HCT116 (cell line): ENCODE measurements around the gene TMEM186. TPM values are rescaled to one million over a fixed set of nuclear protein-coding genes. Genes with fewer than 3 reads are reported as not detected.

Experiments
- ATAC-seq: fragments of 200-7000 bp; cut with Tn5 transposase; 2 replicates; pipeline ENCODE4 v1.9.1; 2020; ENCODE audit warnings: mild to moderate bottlenecking, moderate library complexity
- BruUV-seq: library from RNA; stranded (reverse); fragments of 400-500 nt; replicated peaks from 2 replicates; lab custom pipeline; 2021; lab: Mats Ljungman, UMichigan
- CTCF ChIA-PET: fragments of 300-600 bp; sonication (Branson Sonifier 250); formaldehyde crosslinking; loops from one replicate; lab custom pipeline; 2021; ENCODE audit warnings: antibody characterized with exemption; lab: Charles Lee
- POLR2A ChIA-PET: fragments of 300-600, 350-600 bp; sonication (Branson Sonifier 250); formaldehyde crosslinking; loops from one replicate; lab custom pipeline; 2021; ENCODE audit warnings: antibody characterized with exemption; lab: Charles Lee
- RAD21 ChIA-PET, 2 experiments: fragments of 300-600 bp; sonication (Branson Sonifier 250); formaldehyde crosslinking; loops; one replicate each; lab custom pipeline; 2023; ENCODE audit warnings: low total read pairs in 2 of 2; ENCODE audit not compliant: uncharacterized antibody in 2 of 2, unreplicated experiment in 2 of 2, low non-redundant PET in 1 of 2; lab: Charles Lee
- DNase-seq: peaks from one replicate; pipeline ENCODE4 v3.0.0-alpha.2; 2010; ENCODE audit warnings: low read depth, low spot score
- H2AFZ ChIP-seq: fragments of 200-600 bp; shearing (Covaris generic), sonication (generic); 2 replicates; pipeline ENCODE4 v1.6.1; 2017; ENCODE audit warnings: low read depth, mixed run types, mixed read lengths, antibody characterized with exemption, low read length; ENCODE audit not compliant: poor library complexity, severe bottlenecking
- H3K27ac ChIP-seq: 2 replicates; pipeline ENCODE4 v1.5.1; 2012; ENCODE audit warnings: low read depth, low read length
- H3K27me3 ChIP-seq: fragments of 200-600 bp; sonication (generic); 2 replicates; pipeline ENCODE4 v1.6.1; 2016; ENCODE audit warnings: mixed run types, low read length, mixed read lengths; ENCODE audit not compliant: insufficient read depth
- H3K36me3 ChIP-seq, 2 experiments: fragments of 200-500 bp in 1 of 2; fragments of 200-600 bp in 1 of 2; sonication (Bioruptor generic) in 1 of 2; sonication (generic) in 1 of 2; 2 replicates each; pipeline versions ENCODE4 v1.5.1 to v1.6.1; 2014 to 2016; ENCODE audit warnings: low read length in 2 of 2, inconsistent platforms in 1 of 2, mixed read lengths in 1 of 2, mixed run types in 1 of 2; ENCODE audit not compliant: insufficient read depth in 2 of 2, control insufficient read depth in 1 of 2
- H3K4me1 ChIP-seq, 2 experiments: fragments of 200-600 bp in 1 of 2; sonication (generic) in 1 of 2; 2 replicates each; pipeline versions ENCODE4 v1.5.1 to v1.6.1; 2012 to 2017; ENCODE audit warnings: low read length in 2 of 2, inconsistent platforms in 1 of 2, mild to moderate bottlenecking in 1 of 2, mixed read lengths in 1 of 2, mixed run types in 1 of 2, moderate library complexity in 1 of 2; ENCODE audit not compliant: insufficient read depth in 2 of 2, control insufficient read depth in 1 of 2
- H3K4me2 ChIP-seq: fragments of 200-600 bp; sonication (generic); 2 replicates; pipeline ENCODE4 v1.6.1; 2017; ENCODE audit warnings: mixed run types, low read length, mixed read lengths
- H3K4me3 ChIP-seq, 2 experiments: fragments of 200-600 bp in 1 of 2; sonication (generic) in 1 of 2; replicated peaks in 1 of 2; 2 replicates each; pipeline ENCODE4 v1.5.1; 2011 to 2016; ENCODE audit warnings: low read length in 2 of 2, control low read depth in 1 of 2, low read depth in 1 of 2, mild to moderate bottlenecking in 1 of 2, mixed read lengths in 1 of 2, mixed run types in 1 of 2
- H3K79me2 ChIP-seq: fragments of 200-600 bp; sonication (generic); 2 replicates; pipeline ENCODE4 v1.6.1; 2017; ENCODE audit warnings: mild to moderate bottlenecking, mixed run types, low read length, moderate library complexity, mixed read lengths; ENCODE audit not compliant: insufficient read depth
- H3K9ac ChIP-seq: fragments of 200-600 bp; sonication (generic); 2 replicates; pipeline ENCODE4 v1.6.1; 2016; ENCODE audit warnings: low read length, mixed read lengths
- H3K9me2 ChIP-seq: fragments of 200-600 bp; sonication (generic), shearing (Covaris generic); 2 replicates; pipeline ENCODE4 v1.6.1; 2017; ENCODE audit warnings: mixed run types, mild to moderate bottlenecking, moderate library complexity; ENCODE audit not compliant: insufficient read depth
- H3K9me3 ChIP-seq, 2 experiments: fragments of 200-500 bp in 1 of 2; fragments of 200-600 bp in 1 of 2; sonication (Bioruptor generic) in 1 of 2; sonication (generic) in 1 of 2; 2 replicates each; pipeline ENCODE4 v1.6.1; 2014 to 2017; ENCODE audit warnings: low read length in 2 of 2, mixed read lengths in 2 of 2, inconsistent platforms in 1 of 2, low read depth in 1 of 2, mild to moderate bottlenecking in 1 of 2, mixed run types in 1 of 2, moderate library complexity in 1 of 2; ENCODE audit not compliant: control insufficient read depth in 1 of 2, insufficient read depth in 1 of 2
- H4K20me1 ChIP-seq: fragments of 200-600 bp; sonication (generic), shearing (Covaris generic); 2 replicates; pipeline ENCODE4 v1.6.1; 2017; ENCODE audit warnings: mixed run types, mild to moderate bottlenecking, moderate library complexity; ENCODE audit not compliant: insufficient read depth
- ATF3 ChIP-seq: IDR thresholded peaks from 2 replicates; pipeline ENCODE4 v1.6.1; 2012
- CBX3 ChIP-seq: IDR thresholded peaks from 2 replicates; pipeline ENCODE4 v1.6.1; 2012; ENCODE audit warnings: low read depth
- EZH2 ChIP-seq: fragments of 200-600 bp; sonication (generic); IDR thresholded peaks from 2 replicates; pipeline ENCODE4 v1.6.1; 2017; ENCODE audit warnings: antibody characterized with exemption, mixed run types
- FOSL1 ChIP-seq: IDR thresholded peaks from 2 replicates; pipeline ENCODE4 v1.6.1; 2012; ENCODE audit warnings: low read depth
- JUND ChIP-seq: IDR thresholded peaks from 2 replicates; pipeline ENCODE4 v1.6.1; 2012
- POLR2AphosphoS5 ChIP-seq: IDR thresholded peaks from 2 replicates; pipeline ENCODE4 v1.6.1; 2011; ENCODE audit warnings: mild to moderate bottlenecking, low read depth, low read length, moderate library complexity
- RAD21 ChIP-seq: IDR thresholded peaks from 2 replicates; pipeline ENCODE4 v1.6.1; 2012; ENCODE audit warnings: low read depth, mild to moderate bottlenecking
- REST ChIP-seq: IDR thresholded peaks from 2 replicates; pipeline ENCODE4 v1.6.1; 2012; ENCODE audit warnings: low read depth
- TCF7L2 ChIP-seq: IDR thresholded peaks from 2 replicates; pipeline ENCODE4 v1.7.0; 2011; ENCODE audit warnings: borderline replicate concordance, inconsistent platforms; ENCODE audit not compliant: insufficient read depth, insufficient read length; ENCODE audit errors: extremely low read depth
- YY1 ChIP-seq: IDR thresholded peaks from 2 replicates; pipeline ENCODE4 v1.6.1; 2011; ENCODE audit warnings: low read length, low read depth, moderate library complexity, mild to moderate bottlenecking; ENCODE audit not compliant: insufficient replicate concordance; ENCODE audit errors: extremely low read depth
- ZBTB33 ChIP-seq: IDR thresholded peaks from 2 replicates; pipeline ENCODE4 v1.6.1; 2011; ENCODE audit warnings: mild to moderate bottlenecking, low read length, moderate library complexity; ENCODE audit not compliant: insufficient replicate concordance; ENCODE audit errors: extremely low read depth
- ZFX ChIP-seq: fragments of 450-650 bp; IDR thresholded peaks from 2 replicates; pipeline ENCODE4 v1.6.1; 2017
- intact Hi-C: fragments of 100-400 bp; cut with micrococcal nuclease; formaldehyde crosslinking; loops from 2 replicates; pipeline ENCODE4 v1.10.0; 2022
- total RNA-seq: library from RNA; stranded (reverse); gene quantifications from one replicate; pipeline ENCODE4 v1.2.1, GENCODE V29; 2021; ENCODE audit not compliant: unreplicated experiment
- TF ChIP-seq, protein P1 (sequence below), 3 experiments: fragments of 200-600 bp in 1 of 3; sonication (generic) in 1 of 3; IDR thresholded peaks in 2 of 3; conservative IDR thresholded peaks in 1 of 3; 2 replicates each; pipeline ENCODE4 v1.5.1; 2012 to 2017; ENCODE audit warnings: low read depth in 2 of 3, low read length in 2 of 3, antibody characterized with exemption in 1 of 3, borderline replicate concordance in 1 of 3, control low read depth in 1 of 3, mild to moderate bottlenecking in 1 of 3, mixed read lengths in 1 of 3, mixed run types in 1 of 3, moderate library complexity in 1 of 3; ENCODE audit not compliant: insufficient read depth in 1 of 3

The TMEM186 gene
- total RNA-seq, 1 experiment from 2014 or later: 14.0 TPM

DNA sequence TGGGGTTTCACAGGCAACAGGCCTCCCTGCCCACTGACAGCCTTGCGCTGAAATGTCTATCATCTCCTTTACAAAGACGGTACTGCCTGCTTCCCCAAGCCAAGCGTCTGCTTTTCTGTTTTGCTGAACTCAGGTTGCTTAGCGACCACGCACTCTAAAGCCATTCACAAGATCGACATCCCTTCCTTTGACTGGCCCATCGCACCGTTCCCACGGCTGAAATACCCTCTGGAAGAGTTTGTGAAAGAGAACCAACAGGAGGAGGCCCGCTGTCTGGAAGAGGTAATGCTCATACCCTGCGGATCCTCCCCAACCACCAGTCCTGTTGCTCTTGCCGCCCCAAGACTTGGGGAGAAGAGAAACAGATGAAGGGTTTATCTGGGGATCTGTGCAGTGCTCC lies 28.7 kb downstream of the TMEM186 start:
- ChIA-PET RAD21 (no interaction called here), CTCF (no interaction called here), POLR2A (no interaction called here)
- intact Hi-C loops: no loop called here
- no peak for TF ChIP-seq CBX3
- no peaks in the 10 kb centered on the region for H3K9me2 ChIP-seq
- no peaks in the 10 kb centered on the region for H4K20me1 ChIP-seq
- no peak overlapping the region for H3K4me3 ChIP-seq
- no peaks in the 10 kb centered on the region for H3K4me1 ChIP-seq
- no peak for DNase-seq
- no peak overlapping the region for H3K4me2 ChIP-seq
- no peaks in the 10 kb centered on the region for H3K36me3 ChIP-seq
- H3K27ac ChIP-seq: no peak overlapping the region
- H3K27me3 ChIP-seq: no peaks in the 10 kb centered on the region
- H3K79me2 ChIP-seq: no peaks in the 10 kb centered on the region
- no peak overlapping the region for H3K9ac ChIP-seq
- H2AFZ ChIP-seq: no peak overlapping the region
- no TSS peak for BruUV-seq
- H3K9me3 ChIP-seq: no peaks in the 10 kb centered on the region
- ATAC-seq: no peak

DNA sequence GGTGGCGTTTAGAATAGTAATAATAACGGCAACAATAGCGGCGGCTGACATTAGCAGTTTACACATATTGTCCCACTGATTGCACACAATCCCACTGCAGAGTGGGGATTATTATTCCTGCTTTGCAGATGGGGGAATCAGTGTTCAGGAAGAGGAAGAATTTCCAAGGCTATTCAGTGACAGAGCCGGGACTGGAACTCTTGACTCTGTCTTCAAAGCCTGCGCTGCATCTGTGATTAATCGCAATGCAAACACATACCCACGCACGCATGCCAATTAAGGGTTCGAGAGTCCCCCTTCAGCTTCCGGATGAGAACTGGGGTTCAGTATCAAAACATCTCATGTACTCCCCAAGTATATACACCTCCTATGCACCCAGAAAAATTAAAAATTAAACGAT lies 29.2 kb downstream of the TMEM186 start:
- no peak for ATAC-seq
- intact Hi-C loops: no loop called here
- no peak overlapping the region for H3K4me2 ChIP-seq
- DNase-seq: no peak
- ChIA-PET CTCF (no interaction called here), RAD21 (no interaction called here), POLR2A (no interaction called here)
- H3K79me2 ChIP-seq: no peaks in the 10 kb centered on the region
- H3K36me3 ChIP-seq: no peaks in the 10 kb centered on the region
- no peaks in the 10 kb centered on the region for H4K20me1 ChIP-seq
- no peak overlapping the region for H3K9ac ChIP-seq
- no peaks in the 10 kb centered on the region for H3K9me3 ChIP-seq
- no peaks in the 10 kb centered on the region for H3K9me2 ChIP-seq
- H3K27me3 ChIP-seq: no peaks in the 10 kb centered on the region
- H3K27ac ChIP-seq: no peak overlapping the region
- H2AFZ ChIP-seq: no peak overlapping the region
- no peaks in the 10 kb centered on the region for H3K4me1 ChIP-seq
- no peak overlapping the region for H3K4me3 ChIP-seq
- BruUV-seq: no TSS peak
- no peak for TF ChIP-seq FOSL1
- no peak for TF ChIP-seq CBX3
- TF ChIP-seq YY1: no peak
- TF ChIP-seq, protein P1, sequence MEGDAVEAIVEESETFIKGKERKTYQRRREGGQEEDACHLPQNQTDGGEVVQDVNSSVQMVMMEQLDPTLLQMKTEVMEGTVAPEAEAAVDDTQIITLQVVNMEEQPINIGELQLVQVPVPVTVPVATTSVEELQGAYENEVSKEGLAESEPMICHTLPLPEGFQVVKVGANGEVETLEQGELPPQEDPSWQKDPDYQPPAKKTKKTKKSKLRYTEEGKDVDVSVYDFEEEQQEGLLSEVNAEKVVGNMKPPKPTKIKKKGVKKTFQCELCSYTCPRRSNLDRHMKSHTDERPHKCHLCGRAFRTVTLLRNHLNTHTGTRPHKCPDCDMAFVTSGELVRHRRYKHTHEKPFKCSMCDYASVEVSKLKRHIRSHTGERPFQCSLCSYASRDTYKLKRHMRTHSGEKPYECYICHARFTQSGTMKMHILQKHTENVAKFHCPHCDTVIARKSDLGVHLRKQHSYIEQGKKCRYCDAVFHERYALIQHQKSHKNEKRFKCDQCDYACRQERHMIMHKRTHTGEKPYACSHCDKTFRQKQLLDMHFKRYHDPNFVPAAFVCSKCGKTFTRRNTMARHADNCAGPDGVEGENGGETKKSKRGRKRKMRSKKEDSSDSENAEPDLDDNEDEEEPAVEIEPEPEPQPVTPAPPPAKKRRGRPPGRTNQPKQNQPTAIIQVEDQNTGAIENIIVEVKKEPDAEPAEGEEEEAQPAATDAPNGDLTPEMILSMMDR (IDR thresholded peaks at IDR 0.05 in 2 of 3, conservative IDR thresholded peaks at IDR 0.05 in 1 of 3; ENCODE audit: borderline replicate concordance in 1 of 3, insufficient read depth in 1 of 3, low read depth in 2 of 3, low read length in 2 of 3): no peak
- TF ChIP-seq REST: no peak
- TF ChIP-seq JUND: no peak
- TF ChIP-seq ATF3: no peak
- TF ChIP-seq ZBTB33: no peak
- no peak for TF ChIP-seq EZH2
- TF ChIP-seq ZFX: no peak
- TF ChIP-seq POLR2AphosphoS5: no peak
- no peak for TF ChIP-seq TCF7L2
- no peak for TF ChIP-seq RAD21
